Fibroblast of villous mesenchyme (primary cell): ENCODE results near the gene XKR7. TPM values are rescaled to one million over a fixed set of nuclear protein-coding genes. Genes with fewer than 3 reads are reported as not detected.

Experiments
- DNase-seq: peaks from one replicate; pipeline ENCODE4 v3.0.0-alpha.2; 2010; ENCODE audit warnings: low read depth
- H3K4me3 ChIP-seq: 2 replicates; pipeline ENCODE4 v1.5.1; 2011; ENCODE audit warnings: low read depth, mild to moderate bottlenecking, low read length
- CTCF ChIP-seq: IDR thresholded peaks from 2 replicates; pipeline ENCODE4 v1.5.1; 2012; ENCODE audit warnings: low read depth, mild to moderate bottlenecking, low read length; ENCODE audit not compliant: insufficient read depth
- total RNA-seq: library from RNA; depleted of rRNA; stranded (reverse); fragments of >200 nt; gene quantifications from 2 replicates; pipeline ENCODE4 v1.2.3, GENCODE V29; 2012

The XKR7 gene
- total RNA-seq, 1 donor = not detected

DNA sequence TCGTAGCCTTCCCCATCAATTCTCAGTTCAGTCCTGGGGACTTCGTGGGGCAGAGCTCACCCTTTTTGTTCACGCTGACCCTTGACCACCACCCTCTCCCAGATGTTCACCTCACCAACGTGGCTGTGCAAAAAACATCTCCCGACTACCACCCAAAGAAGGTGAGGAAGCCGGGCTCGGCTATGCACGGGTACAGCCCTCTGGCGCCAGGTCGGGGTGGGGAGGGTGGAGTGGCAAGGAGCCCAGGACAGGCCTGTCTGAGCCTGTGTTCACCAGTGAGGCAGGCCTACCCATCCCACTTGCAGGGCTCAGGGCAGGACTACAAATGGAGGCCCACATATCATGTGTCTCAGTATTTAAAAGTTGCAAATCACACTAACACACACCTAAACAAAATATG lies 34.3 kb upstream of the XKR7 start:
- H3K4me3 ChIP-seq = no peak overlapping the region
- no peak for TF ChIP-seq CTCF
- no peak for DNase-seq

DNA sequence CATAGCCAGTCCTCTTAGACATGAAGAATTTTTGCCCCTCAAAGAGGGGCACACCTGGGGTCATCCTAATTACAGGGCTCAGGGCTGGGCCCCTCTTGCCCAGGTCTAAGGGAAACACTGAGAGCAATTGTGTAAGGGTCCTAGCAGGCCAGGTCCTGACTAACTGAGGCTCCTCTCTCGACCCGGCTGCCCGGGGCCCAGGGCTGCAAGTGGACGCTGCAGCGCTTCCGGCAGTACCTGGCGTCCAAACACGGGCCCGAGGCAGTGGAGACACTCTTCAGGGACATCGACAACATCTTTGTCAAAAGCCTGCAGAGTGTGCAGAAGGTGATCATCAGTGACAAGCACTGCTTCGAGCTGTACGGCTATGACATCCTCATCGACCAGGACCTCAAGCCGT lies 33.5 kb upstream of the XKR7 start:
- TF ChIP-seq CTCF = no peak
- no peak overlapping the region for H3K4me3 ChIP-seq
- no peak for DNase-seq

DNA sequence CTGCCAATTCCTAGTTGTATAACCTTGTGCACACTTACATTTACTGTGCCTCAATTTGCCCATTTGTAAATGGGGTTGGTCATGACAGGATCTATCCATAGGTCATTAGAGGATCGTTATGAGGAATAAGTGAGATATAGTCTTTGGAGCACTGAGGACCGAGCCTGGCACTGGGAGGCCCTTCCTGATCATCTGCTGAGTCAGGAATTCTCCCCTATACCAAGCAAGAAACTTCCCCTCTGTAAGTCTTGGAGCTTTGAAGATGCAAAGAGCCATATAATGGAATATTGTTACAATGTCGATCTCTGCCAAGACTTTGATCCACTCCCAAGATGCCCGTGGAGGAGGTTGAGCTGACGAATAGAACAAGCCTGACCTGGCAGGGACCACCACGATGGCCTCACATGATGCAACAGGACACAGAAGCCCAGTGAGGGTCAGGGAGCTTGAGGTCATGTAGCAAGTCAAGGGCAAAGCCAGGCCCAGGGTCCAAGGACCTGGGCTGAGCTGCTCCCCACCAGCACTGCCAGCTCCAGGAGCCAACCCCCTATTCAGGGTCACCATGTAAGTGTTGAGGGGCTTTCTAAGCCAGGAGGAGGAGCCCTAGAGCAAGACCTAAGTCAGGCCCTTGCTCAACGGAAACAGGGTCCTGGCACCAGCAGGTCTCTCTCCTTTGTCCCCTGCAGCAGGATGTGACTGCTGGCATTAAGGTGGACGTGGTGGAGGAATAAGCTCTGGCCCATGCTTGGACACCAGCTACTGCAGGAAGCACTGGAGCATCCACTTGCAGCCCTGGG lies 32.8 kb upstream of the XKR7 start:
- DNase-seq = no peak
- no peak for TF ChIP-seq CTCF
- H3K4me3 ChIP-seq = no peak overlapping the region

GRCh38 chr20:31936420-31936819 lies 31.5 kb upstream of the XKR7 start:
- no peak for TF ChIP-seq CTCF
- no peak for DNase-seq
- H3K4me3 ChIP-seq = no peak overlapping the region

DNA sequence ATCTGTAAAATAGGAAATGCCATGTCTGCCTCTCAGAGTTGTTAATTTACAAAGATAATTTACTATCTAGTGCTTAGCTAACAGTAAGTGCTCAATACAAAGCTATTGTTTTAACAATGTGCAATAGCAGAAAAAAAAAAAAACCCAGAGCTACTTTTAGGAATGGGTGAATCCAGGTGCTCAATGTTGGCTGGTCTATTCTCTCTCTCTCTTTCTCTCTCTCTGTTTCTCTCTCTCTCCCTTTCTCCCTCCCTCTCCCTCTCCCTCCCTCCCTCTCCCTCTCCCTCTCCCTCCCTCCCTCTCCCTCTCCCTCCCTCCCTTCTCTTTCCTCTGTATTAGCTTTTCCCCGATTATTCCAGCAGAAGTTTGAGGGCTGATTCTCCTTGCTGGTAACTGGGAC lies 30.1 kb upstream of the XKR7 start:
- no peak for DNase-seq
- H3K4me3 ChIP-seq = no peak overlapping the region
- no peak for TF ChIP-seq CTCF

DNA sequence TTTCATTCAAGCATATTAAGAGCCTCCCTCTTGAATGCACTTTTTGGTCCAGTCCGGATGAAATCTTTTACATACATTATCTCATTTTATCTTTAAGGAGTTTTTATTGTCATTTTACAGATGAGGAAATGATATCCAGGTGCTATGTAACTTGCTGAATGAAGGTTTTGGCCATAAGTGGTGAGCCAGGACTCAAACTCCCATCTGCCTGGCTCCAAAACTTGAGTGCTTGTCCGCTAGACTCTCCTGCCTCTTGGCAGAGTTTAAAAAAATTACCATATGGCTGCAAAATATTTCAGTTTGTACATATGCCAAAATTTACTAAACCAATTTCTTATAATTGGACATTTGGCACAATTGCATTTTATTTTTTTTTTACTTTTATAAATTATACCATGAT lies 28.3 kb upstream of the XKR7 start:
- no peak overlapping the region for H3K4me3 ChIP-seq
- no peak for DNase-seq
- TF ChIP-seq CTCF = no peak

DNA sequence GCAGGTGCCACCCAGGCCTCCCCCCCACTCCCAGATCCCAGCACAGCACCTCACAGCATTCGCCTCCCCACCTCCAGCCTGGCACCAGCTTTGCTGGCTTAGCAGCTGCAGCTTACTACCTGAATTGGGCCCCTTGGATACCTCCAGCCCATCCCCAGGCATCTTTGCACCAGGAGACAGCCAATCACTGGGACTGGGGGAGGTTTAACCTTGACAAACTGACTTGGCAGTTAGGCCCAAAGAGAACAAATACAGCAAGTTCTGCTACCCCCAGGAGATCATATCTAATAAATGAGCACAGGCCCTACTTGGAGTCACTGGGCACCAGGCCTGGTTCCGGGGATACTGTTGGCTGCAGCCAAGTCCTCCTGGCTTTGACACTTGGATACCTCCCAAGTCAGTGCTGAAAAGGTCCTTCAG lies 24.9 kb upstream of the XKR7 start:
- TF ChIP-seq CTCF = no peak
- H3K4me3 ChIP-seq = no peak overlapping the region
- no peak for DNase-seq
